Measurements from ENCODE around the gene SLC50A1.

SLC50A1 gene

GRCh38 chr1:155106862-155107261, 28.8 kb upstream of the SLC50A1 start:
- no peak for TF ChIP-seq CTCF (conservative IDR thresholded peaks at IDR 0.05; ENCODE audit: low read depth, low read length)
- no peak overlapping the region for H3K4me3 ChIP-seq (ENCODE audit: low read length)
- no peak for DNase-seq (ENCODE audit: low read depth)

DNA sequence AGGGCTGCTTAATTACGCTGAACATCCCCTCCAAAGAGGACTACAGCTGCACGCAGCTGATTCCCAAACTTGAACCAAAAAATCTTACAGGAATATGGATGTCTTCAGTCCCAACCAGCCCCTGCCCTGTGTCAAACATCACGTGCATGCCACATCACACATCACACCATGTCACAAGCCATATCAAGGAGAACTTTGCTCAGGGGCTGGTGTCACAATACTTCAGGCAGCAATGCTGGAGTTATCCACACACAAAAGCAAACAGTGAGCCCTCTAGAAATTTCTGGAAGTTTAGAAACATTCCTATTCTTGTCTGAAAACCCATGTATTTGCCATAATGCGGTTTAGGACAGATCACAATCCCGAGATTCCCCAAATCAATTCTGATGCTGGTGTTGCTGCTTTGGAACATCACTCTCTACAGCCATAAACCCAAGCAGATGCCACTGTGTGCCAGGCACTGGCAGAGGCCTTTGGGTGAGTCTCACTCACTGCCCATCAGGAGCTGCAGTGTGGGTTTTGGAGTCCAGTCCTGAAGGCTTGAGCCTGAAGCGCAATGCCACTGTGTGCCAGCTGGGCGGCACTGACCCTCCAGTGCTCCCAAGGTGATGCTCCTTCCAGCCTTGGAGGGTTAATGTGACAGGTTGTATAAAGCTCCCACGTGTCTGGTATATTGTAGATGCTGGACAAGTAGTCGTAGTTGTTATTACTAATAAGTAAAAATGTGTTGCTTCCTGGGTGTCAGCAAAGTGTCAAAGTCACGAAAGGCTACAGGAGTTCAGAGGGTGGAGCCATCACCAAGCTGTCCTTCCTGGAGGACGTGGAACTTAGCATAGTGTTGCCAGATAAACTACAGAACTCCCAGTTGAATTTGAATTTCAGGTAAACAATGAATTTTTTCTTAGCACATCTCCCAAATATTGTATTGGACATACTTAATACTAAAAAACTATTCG, 28.1 kb upstream of the SLC50A1 start:
- DNase-seq (ENCODE audit: low read depth): no peak
- no peak for TF ChIP-seq CTCF (conservative IDR thresholded peaks at IDR 0.05; ENCODE audit: low read depth, low read length)
- no peak overlapping the region for H3K4me3 ChIP-seq (ENCODE audit: low read length)

DNA sequence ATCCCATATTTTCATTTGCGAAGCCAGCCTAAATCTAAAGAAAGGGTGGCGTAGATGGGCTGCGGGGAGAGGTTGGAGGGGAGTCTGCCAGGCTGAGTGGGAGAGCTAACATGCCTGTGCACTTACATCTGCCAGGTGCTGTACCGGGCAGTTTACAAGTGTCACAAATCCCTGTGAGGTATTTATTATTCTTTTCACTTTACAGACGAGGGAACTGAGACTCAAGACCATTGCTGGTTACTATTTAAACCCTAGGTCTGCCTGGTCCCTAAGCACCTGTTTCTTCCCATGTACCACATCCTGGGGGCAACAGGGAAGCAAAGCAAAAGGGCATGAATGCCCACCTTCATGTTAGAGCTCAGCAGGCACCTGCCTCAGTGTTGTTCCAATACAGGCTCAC, 27.4 kb upstream of the SLC50A1 start:
- no peak for TF ChIP-seq CTCF (conservative IDR thresholded peaks at IDR 0.05; ENCODE audit: low read depth, low read length)
- DNase-seq (ENCODE audit: low read depth): no peak
- H3K4me3 ChIP-seq (ENCODE audit: low read length): no peak overlapping the region

- no peak overlapping the region for H3K4me3 ChIP-seq (ENCODE audit: low read length)
- no peak for DNase-seq (ENCODE audit: low read depth)
- no peak for TF ChIP-seq CTCF (conservative IDR thresholded peaks at IDR 0.05; ENCODE audit: low read depth, low read length)
These were observed 25.3 kb upstream of the SLC50A1 start for GRCh38 chr1:155110381-155110780.

DNA sequence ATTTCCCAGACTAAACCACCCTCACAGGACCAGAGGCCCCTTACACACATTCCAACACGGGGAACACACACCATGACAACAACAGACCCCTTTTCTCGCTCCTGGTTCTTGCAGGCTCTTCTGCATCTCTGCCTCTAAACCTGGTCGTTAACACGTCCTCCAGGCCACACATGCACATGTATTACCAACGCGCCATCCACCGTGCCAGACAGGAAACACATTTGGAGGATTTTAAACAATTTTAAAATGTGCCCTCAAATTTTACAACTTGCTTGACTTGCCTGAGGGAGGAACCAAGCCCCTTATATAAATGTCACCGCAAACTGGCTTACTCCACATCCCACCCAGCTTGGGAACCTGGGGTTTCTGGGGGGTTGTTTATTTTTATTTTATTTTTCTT, 24.8 kb upstream of the SLC50A1 start:
- H3K4me3 ChIP-seq (ENCODE audit: low read length): no peak overlapping the region
- TF ChIP-seq CTCF (conservative IDR thresholded peaks at IDR 0.05; ENCODE audit: low read depth, low read length): no peak
- DNase-seq (ENCODE audit: low read depth): no peak

DNA sequence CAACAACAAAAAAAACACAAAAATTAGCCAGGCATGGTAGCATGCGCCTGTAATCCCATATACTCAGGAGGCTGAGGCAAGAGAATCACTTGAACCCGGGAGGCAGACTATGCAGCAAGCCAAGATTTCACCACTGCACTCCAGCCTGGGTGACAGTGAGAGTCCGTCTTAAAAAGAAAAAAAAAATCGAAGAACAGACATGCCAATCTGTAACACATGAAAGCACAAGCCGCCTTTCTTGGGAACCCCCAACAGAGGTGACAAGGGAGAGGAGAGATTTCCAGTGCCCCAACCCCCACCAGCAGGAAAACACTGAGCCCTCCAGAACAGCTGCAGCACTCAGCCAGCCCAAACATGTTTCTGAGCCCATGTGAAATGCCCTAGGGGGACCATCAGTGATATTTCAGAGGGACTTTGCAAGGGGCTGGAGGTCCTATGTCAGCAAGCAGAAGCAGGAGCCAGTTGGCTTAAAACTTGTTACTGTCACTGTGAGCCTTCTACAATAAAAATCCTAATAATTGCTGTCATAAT, 22.1 kb upstream of the SLC50A1 start:
- no peak overlapping the region for H3K4me3 ChIP-seq (ENCODE audit: low read length)
- no peak for DNase-seq (ENCODE audit: low read depth)
- TF ChIP-seq CTCF (conservative IDR thresholded peaks at IDR 0.05; ENCODE audit: low read depth, low read length): no peak

Data from retinal pigment epithelial cell (primary cell).